ENCODE data around the gene SUFU. TPM values are rescaled to one million over a fixed set of nuclear protein-coding genes. Genes with fewer than 3 reads are reported as not detected.

The SUFU gene
- total and polyA plus RNA-seq, 2 of the 8 experiments (the other 6 are each of a cell fraction or from before 2014, with no cell fraction given), result 7.0 to 10.8 TPM

DNA sequence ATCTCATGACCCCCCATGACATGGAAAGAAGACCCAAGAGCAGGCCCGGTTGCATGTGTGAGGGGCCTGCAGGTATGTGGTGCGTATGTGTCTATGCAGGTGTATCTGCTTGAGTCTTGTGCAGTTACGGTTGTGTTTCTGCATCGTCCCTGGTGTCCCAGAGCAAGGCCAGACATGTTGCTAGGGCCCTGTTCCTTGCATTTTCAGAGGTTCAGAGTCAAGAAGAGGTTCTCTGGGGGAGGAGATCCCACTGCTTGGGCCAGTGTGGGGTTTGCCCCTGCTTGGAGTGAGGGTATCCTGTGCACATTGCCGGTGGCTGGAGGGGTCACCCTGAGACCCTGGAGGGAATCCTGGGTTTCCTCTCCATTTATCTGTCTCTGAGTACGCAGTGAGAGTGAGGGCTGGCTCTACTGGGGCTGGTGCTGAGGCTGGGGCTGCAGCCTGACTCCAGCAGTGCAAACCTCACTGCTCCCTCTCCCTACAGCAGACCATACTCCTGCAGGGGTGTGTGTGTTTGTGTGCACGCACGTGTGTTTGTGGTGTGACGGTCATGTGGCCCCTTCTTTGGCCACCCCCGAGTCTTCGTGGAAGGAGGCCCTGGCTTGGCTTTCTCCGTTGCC lies 144.6 kb downstream of the SUFU start (continued):
- TF ChIP-seq, protein P1, sequence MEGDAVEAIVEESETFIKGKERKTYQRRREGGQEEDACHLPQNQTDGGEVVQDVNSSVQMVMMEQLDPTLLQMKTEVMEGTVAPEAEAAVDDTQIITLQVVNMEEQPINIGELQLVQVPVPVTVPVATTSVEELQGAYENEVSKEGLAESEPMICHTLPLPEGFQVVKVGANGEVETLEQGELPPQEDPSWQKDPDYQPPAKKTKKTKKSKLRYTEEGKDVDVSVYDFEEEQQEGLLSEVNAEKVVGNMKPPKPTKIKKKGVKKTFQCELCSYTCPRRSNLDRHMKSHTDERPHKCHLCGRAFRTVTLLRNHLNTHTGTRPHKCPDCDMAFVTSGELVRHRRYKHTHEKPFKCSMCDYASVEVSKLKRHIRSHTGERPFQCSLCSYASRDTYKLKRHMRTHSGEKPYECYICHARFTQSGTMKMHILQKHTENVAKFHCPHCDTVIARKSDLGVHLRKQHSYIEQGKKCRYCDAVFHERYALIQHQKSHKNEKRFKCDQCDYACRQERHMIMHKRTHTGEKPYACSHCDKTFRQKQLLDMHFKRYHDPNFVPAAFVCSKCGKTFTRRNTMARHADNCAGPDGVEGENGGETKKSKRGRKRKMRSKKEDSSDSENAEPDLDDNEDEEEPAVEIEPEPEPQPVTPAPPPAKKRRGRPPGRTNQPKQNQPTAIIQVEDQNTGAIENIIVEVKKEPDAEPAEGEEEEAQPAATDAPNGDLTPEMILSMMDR (IDR thresholded peaks at IDR 0.05; ENCODE audit: control extremely low read depth in 1 of 3, insufficient read depth in 1 of 3, low read depth in 1 of 3, low read length in 3 of 3), result no peak
- TF ChIP-seq ASH2L (IDR thresholded peaks at IDR 0.05; ENCODE audit: low read length) (no peak), TEAD4 (IDR thresholded peaks at IDR 0.05; ENCODE audit: low read depth, low read length) (no peak), CREB1 (IDR thresholded peaks at IDR 0.05) (no peak), TCF12 (IDR thresholded peaks at IDR 0.05; ENCODE audit: low read depth, low read length) (no peak)

Measured in H1 (cell line).